ENCODE measurements around the gene CEP68. TPM values are rescaled to one million over a fixed set of nuclear protein-coding genes. Genes with fewer than 3 reads are reported as not detected.

Gene CEP68
- total RNA-seq, 1 experiment from 2014 or later: 14.0 TPM

- H3K4me1 Mint-ChIP-seq (ENCODE audit: low read depth, unreplicated experiment): peaks cover 6% of the 10 kb centered on the region
- peak overlapping the region; percentile 10 for H3K4me3 Mint-ChIP-seq (ENCODE audit: unreplicated experiment)
Measured at GRCh38 chr2:65040400-65041261, 15.6 kb upstream of the CEP68 start.

GRCh38 chr2:65043001-65043400 is 13.2 kb upstream of the CEP68 start:
- intact Hi-C loops (cut with micrococcal nuclease; ENCODE audit: unreplicated experiment): no loop called here
- Histone ChIP-seq H3K4me3 (ENCODE audit: low read depth, low read length) (no peak overlapping the region), H3K9me3 (peaks cover 7% of the 10 kb centered on the region; the same call in 1 of the 2 replicates), H3K4me1 (no peaks in the 10 kb centered on the region), H3K27me3 (replicated peaks; ENCODE audit: control insufficient read depth, insufficient read depth, low read length) (no peaks in the 10 kb centered on the region), H3K36me3 (ENCODE audit: control insufficient read depth, insufficient read depth, low read length) (no peaks in the 10 kb centered on the region)
- Mint-ChIP-seq H3K36me3 (ENCODE audit: insufficient read depth, unreplicated experiment) (peaks cover 6% of the 10 kb centered on the region), H3K4me3 (ENCODE audit: unreplicated experiment) (no peak overlapping the region), H3K4me1 (ENCODE audit: low read depth, unreplicated experiment) (no peaks in the 10 kb centered on the region), H3K9me3 (ENCODE audit: unreplicated experiment) (peaks cover 20% of the 10 kb centered on the region), H3K27me3 (ENCODE audit: insufficient read depth, unreplicated experiment) (no peaks in the 10 kb centered on the region), H3K27ac (ENCODE audit: unreplicated experiment) (no peak overlapping the region)
- TF ChIP-seq CTCF (IDR thresholded peaks at IDR 0.05; ENCODE audit: insufficient read depth in 1 of 2, low read depth in 1 of 2, low read length in 1 of 2, severe bottlenecking in 1 of 2, unreplicated experiment in 1 of 2): no peak
- ChIA-PET CTCF (interaction anchor here (2.2 kb wide), 1 partner anchor 125 kb away, joined by 5 read pairs; no protein-coding TSS in a partner anchor), POLR2A (no interaction called here)
- BruUV-seq (replicated peaks): no TSS peak
- no peak for DNase-seq

More at GRCh38 chr2:65040400-65041261, 15.6 kb upstream of the CEP68 start:
- POLR2A ChIA-PET: no interaction called here
- no TSS peak for BruUV-seq (replicated peaks)
- peak; percentile 83 to 87 for DNase-seq
- H3K9me3 Mint-ChIP-seq (ENCODE audit: unreplicated experiment): peaks cover 19% of the 10 kb centered on the region
- Histone ChIP-seq H3K4me3 (ENCODE audit: low read depth, low read length) (no peak overlapping the region), H3K4me1 (no peaks in the 10 kb centered on the region), H3K9me3 (peaks cover 7% of the 10 kb centered on the region; the same call in 1 of the 2 replicates), H3K27me3 (replicated peaks; ENCODE audit: control insufficient read depth, insufficient read depth, low read length) (no peaks in the 10 kb centered on the region), H3K36me3 (ENCODE audit: control insufficient read depth, insufficient read depth, low read length) (no peaks in the 10 kb centered on the region)
- no peaks in the 10 kb centered on the region for H3K27me3 Mint-ChIP-seq (ENCODE audit: insufficient read depth, unreplicated experiment)
- peaks cover 6% of the 10 kb centered on the region for H3K36me3 Mint-ChIP-seq (ENCODE audit: insufficient read depth, unreplicated experiment)
- intact Hi-C loops (cut with micrococcal nuclease; ENCODE audit: unreplicated experiment): loop anchor here (1.0 to 2.0 kb wide), 3 partner anchors 52 to 533 kb away; partner anchors contain the start of gene SLC1A4
- CTCF ChIA-PET: interaction anchor here (0.6 to 1.3 kb wide), 4 partner anchors 15 to 123 kb away, joined by 3 to 15 read pairs (median 4); partner anchors contain the start of gene CEP68
- no peak overlapping the region for H3K27ac Mint-ChIP-seq (ENCODE audit: unreplicated experiment)
- peak; percentile 90 to 97 for TF ChIP-seq CTCF (IDR thresholded peaks at IDR 0.05; ENCODE audit: insufficient read depth in 1 of 2, low read depth in 1 of 2, low read length in 1 of 2, severe bottlenecking in 1 of 2, unreplicated experiment in 1 of 2)

GRCh38 chr2:65044097-65044735 is 12.0 kb upstream of the CEP68 start:
- intact Hi-C loops (cut with micrococcal nuclease; ENCODE audit: unreplicated experiment): no loop called here

More at GRCh38 chr2:65044097-65044735, 12.0 kb upstream of the CEP68 start:
- no peaks in the 10 kb centered on the region for H3K4me1 Mint-ChIP-seq (ENCODE audit: low read depth, unreplicated experiment)
- DNase-seq: no peak
- no peak overlapping the region for H3K4me3 Mint-ChIP-seq (ENCODE audit: unreplicated experiment)
- H3K4me3 ChIP-seq (ENCODE audit: low read depth, low read length): no peak overlapping the region
- no peak overlapping the region for H3K27ac Mint-ChIP-seq (ENCODE audit: unreplicated experiment)
- no peaks in the 10 kb centered on the region for H3K4me1 ChIP-seq
- peaks cover 29% of the 10 kb centered on the region for H3K9me3 Mint-ChIP-seq (ENCODE audit: unreplicated experiment)
- CTCF ChIA-PET: interaction anchor here (0.6 kb wide), 1 partner anchor 120 kb away, joined by 3 read pairs; no protein-coding TSS in a partner anchor
- POLR2A ChIA-PET: no interaction called here
- H3K36me3 Mint-ChIP-seq (ENCODE audit: insufficient read depth, unreplicated experiment): peaks cover 6% of the 10 kb centered on the region
- H3K27me3 ChIP-seq (replicated peaks; ENCODE audit: control insufficient read depth, insufficient read depth, low read length): no peaks in the 10 kb centered on the region
- peaks cover 7% of the 10 kb centered on the region; the same call in 1 of the 2 replicates for H3K9me3 ChIP-seq
- no peaks in the 10 kb centered on the region for H3K36me3 ChIP-seq (ENCODE audit: control insufficient read depth, insufficient read depth, low read length)
- H3K27me3 Mint-ChIP-seq (ENCODE audit: insufficient read depth, unreplicated experiment): no peaks in the 10 kb centered on the region
- no TSS peak for BruUV-seq (replicated peaks)
- TF ChIP-seq CTCF (IDR thresholded peaks at IDR 0.05; ENCODE audit: insufficient read depth in 1 of 2, low read depth in 1 of 2, low read length in 1 of 2, severe bottlenecking in 1 of 2, unreplicated experiment in 1 of 2): no peak

Data from Caco-2 (cell line).